GM18498 (cell line): ENCODE results near the gene PI4KA.
"Not testable (repeated sequence)": the region's sequence is repeated elsewhere in the genome, so short reads cannot be mapped to it uniquely, and the experiment has no call there.

Source experiments
- ATAC-seq: cut with Tn5 transposase; IDR thresholded peaks from one replicate; pipeline ENCODE4 v1.9.1; 2021; ENCODE audit warnings: mild to moderate bottlenecking, moderate library complexity; ENCODE audit not compliant: unreplicated experiment

Gene PI4KA

GRCh38 chr22:20702175-20702545 is 156.5 kb downstream of the PI4KA start:
- peak; percentile 19 for ATAC-seq

- ATAC-seq = peak; percentile 5
Measured at GRCh38 chr22:20701680-20702136, 156.9 kb downstream of the PI4KA start.

GRCh38 chr22:20700347-20700746 is 158.3 kb downstream of the PI4KA start:
- ATAC-seq = not testable (repeated sequence)

GRCh38 chr22:20699856-20700255 is 158.8 kb downstream of the PI4KA start:
- not testable (repeated sequence) for ATAC-seq

- ATAC-seq = not testable (repeated sequence)
Measured at GRCh38 chr22:20697481-20698113, 161.0 kb downstream of the PI4KA start.

GRCh38 chr22:20696056-20696455 is 162.6 kb downstream of the PI4KA start:
- not testable (repeated sequence) for ATAC-seq

- not testable (repeated sequence) for ATAC-seq
Measured at GRCh38 chr22:20695205-20695604, 163.4 kb downstream of the PI4KA start.

GRCh38 chr22:20694256-20694655 is 164.4 kb downstream of the PI4KA start:
- not testable (repeated sequence) for ATAC-seq

- ATAC-seq = not testable (repeated sequence)
Measured at GRCh38 chr22:20692926-20693325, 165.7 kb downstream of the PI4KA start.

- ATAC-seq = not testable (repeated sequence)
Measured at GRCh38 chr22:20690586-20691317, 167.9 kb downstream of the PI4KA start.

- not testable (repeated sequence) for ATAC-seq
Measured at GRCh38 chr22:20687356-20688172, 171.0 kb downstream of the PI4KA start.

- not testable (repeated sequence) for ATAC-seq
Measured at GRCh38 chr22:20685764-20686163, 172.8 kb downstream of the PI4KA start.

GRCh38 chr22:20678792-20679435 is 179.7 kb downstream of the PI4KA start:
- ATAC-seq = not testable (repeated sequence)

GRCh38 chr22:20677684-20678242 is 180.8 kb downstream of the PI4KA start:
- no peak for ATAC-seq

- ATAC-seq = not testable (repeated sequence)
Measured at GRCh38 chr22:20675613-20676012, 183.0 kb downstream of the PI4KA start.

- ATAC-seq = no peak
Measured at GRCh38 chr22:20674998-20675397, 183.6 kb downstream of the PI4KA start.

- no peak for ATAC-seq
Measured at GRCh38 chr22:20673295-20674195, 185.1 kb downstream of the PI4KA start.

- no peak for ATAC-seq
Measured at GRCh38 chr22:20672732-20673131, 185.9 kb downstream of the PI4KA start.

- no peak for ATAC-seq
Measured at GRCh38 chr22:20672082-20672424, 186.6 kb downstream of the PI4KA start.
